EH (cell line): ENCODE measurements around the gene UHRF2.
"Not testable (repeated sequence)": the region's sequence is repeated elsewhere in the genome, so short reads cannot be mapped to it uniquely, and the experiment has no call there.

Source experiments
- DNase-seq: peaks from one replicate; pipeline ENCODE4 v3.0.0-alpha.2; 2015; ENCODE audit warnings: low read depth

UHRF2 gene

DNA sequence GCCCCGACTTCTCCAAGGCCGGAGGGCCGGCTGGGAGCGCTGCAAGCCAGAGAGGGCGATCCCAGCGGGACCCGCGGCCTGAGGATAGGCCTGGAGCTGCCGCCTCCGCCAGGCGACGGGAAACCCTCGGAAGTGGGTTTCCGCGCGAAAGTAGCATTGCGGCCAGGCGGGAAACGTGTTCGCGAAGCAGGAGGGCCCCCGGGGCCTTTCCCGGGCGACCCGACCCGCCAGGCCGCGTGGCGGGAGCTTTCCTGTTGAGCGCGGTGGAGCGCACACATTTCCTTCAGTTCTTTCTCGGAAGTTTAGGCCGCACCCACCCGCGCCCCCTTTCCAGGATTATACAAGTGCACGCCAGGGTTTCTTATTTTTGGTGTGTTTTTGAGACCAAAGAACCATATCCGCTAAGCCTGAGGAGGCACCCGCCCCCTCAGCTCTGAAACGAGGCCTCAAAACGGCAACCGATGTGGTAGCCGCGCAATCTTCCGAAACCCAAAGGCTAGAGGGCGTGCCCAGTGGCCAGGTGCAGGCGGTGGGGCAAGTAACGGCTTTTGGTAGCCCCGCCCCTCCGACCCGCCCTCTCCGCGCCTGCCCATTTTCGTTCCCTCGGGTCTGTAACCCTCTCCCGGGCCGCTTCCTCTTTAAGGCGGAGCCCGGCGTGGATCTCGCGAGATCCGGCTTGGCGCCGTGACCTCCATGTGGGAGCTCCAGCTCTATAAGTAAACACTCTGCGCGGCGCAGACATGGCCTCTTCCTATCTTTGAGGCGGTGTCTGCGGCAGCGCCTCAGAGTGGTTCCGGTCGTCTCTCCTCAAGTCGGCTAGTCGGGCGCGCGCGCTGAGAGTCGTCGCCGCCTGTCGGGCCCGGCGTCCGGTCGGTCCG, at the start of gene UHRF2:
TSS of gene UHRF2 (plus strand) at position 713 of the 878 bp plus-strand sequence. CDS start 292 bp downstream, outside the sequence.
- DNase-seq, result peak; percentile 97

DNA sequence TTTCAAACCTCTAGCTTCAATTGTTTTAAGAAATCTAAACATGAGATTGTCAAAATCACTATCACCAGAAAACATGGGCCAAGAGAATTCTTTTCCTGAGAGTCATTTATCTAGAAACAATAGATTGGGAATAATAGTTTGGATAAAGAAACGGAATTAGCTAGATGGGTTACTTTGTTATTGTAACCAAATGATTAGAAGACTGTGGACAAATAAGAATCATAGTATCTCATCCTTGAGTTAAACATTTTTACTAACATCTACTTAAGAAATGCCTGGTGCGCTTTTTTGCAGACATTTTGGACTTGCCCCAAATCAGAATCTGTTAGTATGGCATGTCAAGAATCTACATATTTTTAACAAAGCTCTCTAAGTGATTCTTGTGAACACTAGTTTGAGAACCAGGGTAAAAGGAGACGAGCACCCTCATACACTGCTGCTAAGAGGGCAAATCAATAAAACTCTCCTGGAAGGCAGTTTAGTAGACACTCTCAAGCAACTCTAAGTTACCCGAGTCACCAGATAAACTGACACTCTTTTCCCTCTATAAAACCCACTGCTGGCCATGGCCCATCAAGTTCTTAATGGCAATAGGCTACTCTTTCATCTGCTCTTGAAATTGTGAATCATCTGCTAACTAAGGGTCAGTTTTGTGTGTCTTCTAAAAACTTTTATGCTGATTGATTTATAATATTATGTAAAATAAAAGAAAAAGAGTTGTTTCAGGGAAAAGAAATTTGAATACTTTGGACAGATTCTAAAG, 45.7 kb upstream of the UHRF2 start:
- peak; percentile 20 for DNase-seq

- DNase-seq, result no peak
Observed at GRCh38 chr9:6368831-6369230, 44.2 kb upstream of the UHRF2 start.

DNA sequence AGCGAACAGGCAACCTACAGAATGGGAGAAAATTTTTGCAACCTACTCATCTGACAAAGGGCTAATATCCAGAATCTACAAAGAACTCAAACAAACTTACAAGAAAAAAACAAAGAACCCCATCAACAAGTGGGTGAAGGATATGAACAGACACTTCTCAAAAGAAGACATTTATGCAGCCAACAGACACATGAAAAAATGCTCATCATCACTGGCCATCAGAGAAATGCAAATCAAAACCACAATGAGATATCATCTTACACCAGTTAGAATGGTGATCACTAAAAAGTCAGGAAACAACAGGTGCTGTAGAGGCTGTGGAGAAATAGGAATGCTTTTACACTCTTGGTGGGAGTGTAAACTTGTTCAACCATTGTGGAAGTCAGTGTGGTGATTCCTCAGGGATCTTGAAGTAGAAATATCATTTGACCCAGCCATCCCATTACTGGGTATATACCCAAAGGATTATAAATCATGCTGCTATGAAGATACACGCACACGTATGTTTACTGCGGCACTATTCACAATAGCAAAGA, 31.5 kb upstream of the UHRF2 start:
- DNase-seq, result not testable (repeated sequence)

GRCh38 chr9:6382681-6383080, 30.3 kb upstream of the UHRF2 start:
- peak; percentile 57 for DNase-seq

DNA sequence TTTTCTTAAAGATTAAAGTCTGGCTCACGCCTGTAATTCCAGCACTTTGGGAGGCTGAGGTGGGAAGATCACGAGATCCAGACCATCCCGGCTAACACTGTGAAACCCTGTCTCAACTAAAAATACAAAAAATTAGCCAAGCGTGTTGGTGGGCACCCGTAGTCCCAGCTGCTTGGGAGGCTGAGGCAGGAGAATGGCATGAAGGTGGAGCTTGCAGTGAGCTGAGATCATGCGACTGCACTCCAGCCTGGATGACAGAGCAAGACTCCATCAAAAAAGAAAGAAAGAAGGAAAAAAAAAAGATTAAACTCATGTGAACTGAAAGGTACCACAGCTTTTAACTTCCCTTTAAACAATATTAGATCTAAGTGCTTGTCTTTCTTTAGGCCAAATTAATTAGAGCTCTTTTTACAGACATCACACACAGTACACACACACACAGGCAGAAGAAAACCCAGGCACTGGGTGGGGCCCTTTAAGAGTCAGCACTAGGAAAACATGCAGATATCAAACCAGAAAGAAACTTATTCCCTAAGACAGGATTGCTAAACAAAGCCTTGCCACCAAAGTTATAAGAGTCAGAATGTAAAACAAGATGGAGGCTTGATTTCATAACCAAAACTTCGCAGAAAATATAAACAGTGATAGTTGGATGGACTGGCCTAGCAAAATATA, 29.3 kb upstream of the UHRF2 start:
- DNase-seq, result peak; percentile 78

DNA sequence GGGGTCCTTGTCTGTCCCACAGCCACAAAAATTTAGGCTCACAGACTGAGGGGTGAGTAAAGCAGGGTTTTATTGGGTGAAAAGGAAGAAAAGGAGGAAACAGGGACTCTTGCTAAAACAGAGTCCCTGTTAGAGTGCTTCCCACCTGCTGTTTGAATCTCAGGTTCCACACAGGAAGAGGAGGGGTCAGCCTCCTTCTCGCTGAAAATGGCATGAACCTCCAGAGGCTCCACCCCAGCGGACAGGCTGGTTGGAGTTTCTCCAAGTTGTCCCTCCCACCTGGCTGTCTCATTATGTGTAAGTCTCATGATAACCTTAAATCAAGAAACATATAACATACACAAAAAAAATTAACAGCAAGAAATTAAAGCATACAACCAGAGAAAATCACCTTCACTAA, 28.3 kb upstream of the UHRF2 start:
- DNase-seq, result no peak

DNA sequence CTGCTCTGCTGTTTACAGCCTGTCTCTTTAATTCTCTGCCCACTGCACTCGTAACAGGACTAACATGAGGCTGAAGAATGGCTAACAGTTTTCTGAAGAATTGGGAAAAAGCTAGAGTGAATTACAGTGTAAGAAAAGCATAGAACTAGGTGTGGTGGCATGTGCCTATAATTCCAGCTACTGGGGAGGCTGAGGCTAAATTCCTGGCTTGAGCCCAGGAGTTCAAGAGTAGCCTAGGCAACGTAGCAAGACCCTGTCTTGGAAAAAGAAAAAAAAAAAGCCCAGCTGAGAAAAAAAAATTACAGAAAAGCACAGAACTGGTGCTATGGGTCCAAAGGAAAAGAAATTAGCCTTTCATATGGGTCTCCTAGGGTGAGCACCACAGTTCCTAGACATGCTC, 13.9 kb upstream of the UHRF2 start:
- DNase-seq, result no peak

GRCh38 chr9:6405371-6405770, 7.6 kb upstream of the UHRF2 start:
- DNase-seq, result no peak

GRCh38 chr9:6407778-6408177, 5.2 kb upstream of the UHRF2 start:
- no peak for DNase-seq

DNA sequence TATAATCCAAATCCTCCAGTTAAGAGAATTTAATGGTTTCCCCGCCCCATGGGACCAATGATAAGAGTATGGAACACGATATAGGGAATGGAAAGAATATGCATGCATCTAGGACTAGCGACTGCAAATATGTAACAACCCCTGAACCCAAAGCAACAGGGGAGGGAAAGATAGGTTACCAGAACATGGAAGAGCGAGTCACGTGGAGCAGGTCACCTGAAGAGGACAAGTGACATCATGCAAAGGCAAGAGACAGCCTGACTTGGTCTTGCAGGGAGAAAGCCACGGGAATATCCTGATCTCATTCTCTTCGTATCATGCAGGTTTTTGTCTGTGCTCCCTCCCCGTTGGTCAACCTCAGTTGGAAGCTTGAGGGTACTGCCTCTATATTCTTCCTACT, 4.7 kb upstream of the UHRF2 start:
- no peak for DNase-seq

GRCh38 chr9:6409811-6410210, 3.2 kb upstream of the UHRF2 start:
- DNase-seq, result no peak

GRCh38 chr9:6410633-6411032, 2.4 kb upstream of the UHRF2 start:
- no peak for DNase-seq

- no peak for DNase-seq
Observed at GRCh38 chr9:6413365-6414246, 607 bp downstream of the UHRF2 start.

DNA sequence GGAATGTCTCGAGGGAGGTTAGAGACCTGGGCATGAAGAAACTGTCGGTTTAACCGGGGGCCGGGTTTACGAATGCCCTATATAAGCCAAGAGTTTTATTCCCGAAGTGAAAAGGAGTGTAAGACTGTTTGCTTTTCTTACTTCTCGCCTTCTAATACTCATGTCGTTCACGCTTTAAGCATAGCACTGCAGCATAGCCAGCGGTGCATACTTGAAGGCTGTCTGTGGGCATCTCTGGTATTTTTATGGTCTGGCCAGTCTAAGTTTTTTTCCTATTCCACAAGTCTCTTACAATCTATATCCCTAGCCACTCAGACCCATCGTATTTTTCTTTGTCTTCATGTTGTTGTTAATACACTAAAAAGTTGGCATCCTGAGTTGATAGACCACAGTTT, 1.2 kb downstream of the UHRF2 start:
- DNase-seq, result peak; percentile 80

DNA sequence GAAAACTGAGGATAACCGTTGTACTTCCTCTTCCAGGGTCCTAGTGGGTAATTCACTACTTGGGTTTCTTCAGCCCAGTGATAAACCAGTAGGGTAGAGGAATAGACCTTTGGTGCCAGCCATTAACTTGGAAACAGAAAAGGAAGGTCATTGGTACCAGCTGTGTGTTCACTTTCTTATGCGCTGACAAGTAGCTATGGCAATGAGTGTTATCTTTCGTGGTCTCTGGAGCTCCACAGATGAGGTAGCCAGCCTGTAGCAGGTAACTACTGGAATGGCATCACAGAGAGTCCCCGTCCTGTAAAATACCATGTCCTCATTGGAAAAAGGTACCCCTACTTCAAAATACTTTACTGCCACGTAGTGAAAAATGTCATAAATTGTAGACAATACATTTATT, 2.3 kb downstream of the UHRF2 start:
- no peak for DNase-seq

GRCh38 chr9:6417186-6417585, 4.2 kb downstream of the UHRF2 start:
- peak; percentile 53 for DNase-seq

DNA sequence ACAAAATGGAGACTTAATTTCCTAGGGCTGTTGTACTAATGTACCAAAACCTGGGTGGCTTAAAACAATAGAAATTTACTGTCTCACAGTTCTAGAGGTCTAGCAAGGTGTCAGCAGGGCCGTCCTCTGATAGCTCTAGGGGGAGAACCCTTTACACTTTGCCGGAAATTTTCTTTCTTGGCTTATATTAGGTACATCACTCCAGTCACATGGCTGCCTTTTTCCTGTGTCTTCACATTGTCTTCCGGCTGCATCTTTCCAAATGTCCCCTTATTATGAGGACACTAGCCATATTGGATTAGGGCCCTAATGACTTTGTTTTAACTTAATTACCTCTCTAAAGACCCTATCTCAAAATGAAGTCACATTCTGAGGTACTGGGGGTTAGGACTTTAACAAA, 5.8 kb downstream of the UHRF2 start:
- DNase-seq, result no peak

GRCh38 chr9:6424940-6425339, 11.9 kb downstream of the UHRF2 start:
- no peak for DNase-seq

DNA sequence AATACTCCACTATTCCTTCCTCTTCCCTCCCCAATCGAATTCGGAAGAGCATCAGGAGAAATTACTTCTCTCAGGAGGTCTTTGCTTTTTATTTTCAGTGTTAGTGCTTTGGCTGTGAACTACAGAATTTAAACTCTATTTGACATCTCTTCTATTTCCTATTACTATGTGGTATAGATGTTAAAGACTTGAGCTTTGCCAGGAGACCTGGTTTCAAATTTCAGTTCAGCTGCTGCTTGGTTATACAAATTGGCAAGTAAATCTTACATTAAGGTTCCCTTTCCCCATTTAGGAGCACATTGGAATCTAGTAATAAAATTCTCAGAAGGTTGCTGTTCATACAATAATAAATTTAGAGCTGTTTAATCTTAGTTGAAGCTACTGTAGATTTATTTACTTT, 13.1 kb downstream of the UHRF2 start:
- DNase-seq, result peak; percentile 33
